Left renal cortex interstitium (tissue), 4 donors: ENCODE measurements around the gene BANP. TPM values are rescaled to one million over a fixed set of nuclear protein-coding genes. Genes with fewer than 3 reads are reported as not detected.
"Not testable (repeated sequence)": the region's sequence is repeated elsewhere in the genome, so short reads cannot be mapped to it uniquely, and the experiment has no call there.

Experiments
- DNase-seq, 4 donors: peaks; one replicate each; pipeline ENCODE4 v3.0.0-alpha.2; 2013; ENCODE audit warnings: low read depth in 4 of 4, low spot score in 2 of 4, missing footprints in 1 of 4
- polyA plus RNA-seq, 4 donors: library from polyadenylated mRNA; unstranded; fragments of 120-200 nt; gene quantifications; one replicate each; pipeline ENCODE4 v1.2.1, GENCODE V29; 2013; ENCODE audit not compliant: insufficient read length in 4 of 4

Gene BANP
- polyA plus RNA-seq, 4 donors: 22.6 to 32.9 (median 29.2) TPM

DNA sequence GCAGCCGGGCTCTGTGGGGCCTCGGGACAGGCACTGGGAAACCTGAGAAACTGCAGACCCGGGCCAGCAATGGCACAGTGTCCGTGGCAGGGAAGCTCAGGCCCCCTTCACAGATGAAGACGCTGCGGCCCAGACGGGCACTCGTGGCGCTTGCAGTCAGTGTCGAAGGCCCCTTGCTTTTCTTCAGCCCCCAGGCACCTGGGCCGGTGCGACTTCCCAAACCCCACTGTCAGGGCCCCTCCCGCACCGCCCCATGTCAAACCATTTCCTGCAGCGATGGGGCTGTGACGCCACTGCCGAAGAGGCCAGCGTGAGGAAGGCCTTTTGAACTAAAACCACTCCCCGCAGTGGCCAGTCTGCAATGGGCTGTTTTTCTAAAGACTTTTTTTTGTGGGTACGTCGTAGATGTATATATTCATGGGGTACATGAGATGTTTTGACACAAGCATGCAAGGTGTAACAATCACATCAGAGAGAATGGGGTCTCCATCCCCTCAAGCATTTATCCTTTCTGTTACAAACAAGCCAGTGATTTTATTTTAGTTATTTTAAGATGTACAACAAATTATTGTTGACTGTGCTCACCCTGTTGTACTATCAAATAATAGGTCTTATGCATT, 159.8 kb downstream of the BANP start:
- DNase-seq: not testable (repeated sequence)

DNA sequence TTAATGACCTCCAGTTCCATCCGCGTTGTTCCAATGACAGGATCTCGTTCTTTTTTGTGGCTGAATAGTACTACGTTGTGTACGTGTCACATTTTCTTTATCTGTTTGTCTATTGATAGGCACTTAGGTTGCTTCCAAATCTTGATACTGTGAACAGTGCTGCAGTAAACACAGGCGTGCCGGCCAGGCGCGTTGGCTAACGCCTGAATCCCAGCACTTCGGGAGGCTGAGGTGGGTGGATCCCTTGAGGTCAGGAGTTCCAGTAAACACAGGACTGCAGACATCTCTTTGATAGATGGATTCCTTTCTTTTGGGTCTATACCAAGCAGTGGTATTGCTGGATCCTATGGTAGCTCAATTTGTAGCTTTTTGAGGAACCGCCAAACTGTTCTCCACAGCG, 160.7 kb downstream of the BANP start:
- DNase-seq: not testable (repeated sequence)

DNA sequence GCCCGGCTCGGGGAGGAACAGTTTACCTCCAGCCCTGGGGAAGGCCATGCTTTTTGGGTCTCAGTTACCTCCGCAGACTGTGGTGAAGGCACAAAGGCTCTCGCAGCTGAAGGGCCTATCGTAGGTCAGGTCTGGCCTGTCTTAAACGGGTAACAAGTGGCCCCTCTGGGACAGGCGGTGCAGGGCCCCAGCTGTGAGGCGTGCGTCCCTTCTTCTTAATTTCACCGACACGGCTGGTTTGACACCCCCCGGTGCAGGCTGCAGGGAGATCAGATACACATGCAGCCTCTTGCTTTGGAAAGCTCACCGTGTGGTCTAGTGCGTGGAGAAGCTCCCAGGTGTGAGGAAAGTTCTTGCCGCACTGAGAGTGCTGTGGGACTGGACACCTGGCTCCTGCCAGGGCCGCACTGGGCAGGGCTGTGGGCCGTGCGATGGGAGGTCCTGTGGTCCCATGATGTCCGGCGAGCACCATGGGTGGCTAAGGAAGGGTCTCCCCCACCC, 162.4 kb downstream of the BANP start:
- DNase-seq: no peak

DNA sequence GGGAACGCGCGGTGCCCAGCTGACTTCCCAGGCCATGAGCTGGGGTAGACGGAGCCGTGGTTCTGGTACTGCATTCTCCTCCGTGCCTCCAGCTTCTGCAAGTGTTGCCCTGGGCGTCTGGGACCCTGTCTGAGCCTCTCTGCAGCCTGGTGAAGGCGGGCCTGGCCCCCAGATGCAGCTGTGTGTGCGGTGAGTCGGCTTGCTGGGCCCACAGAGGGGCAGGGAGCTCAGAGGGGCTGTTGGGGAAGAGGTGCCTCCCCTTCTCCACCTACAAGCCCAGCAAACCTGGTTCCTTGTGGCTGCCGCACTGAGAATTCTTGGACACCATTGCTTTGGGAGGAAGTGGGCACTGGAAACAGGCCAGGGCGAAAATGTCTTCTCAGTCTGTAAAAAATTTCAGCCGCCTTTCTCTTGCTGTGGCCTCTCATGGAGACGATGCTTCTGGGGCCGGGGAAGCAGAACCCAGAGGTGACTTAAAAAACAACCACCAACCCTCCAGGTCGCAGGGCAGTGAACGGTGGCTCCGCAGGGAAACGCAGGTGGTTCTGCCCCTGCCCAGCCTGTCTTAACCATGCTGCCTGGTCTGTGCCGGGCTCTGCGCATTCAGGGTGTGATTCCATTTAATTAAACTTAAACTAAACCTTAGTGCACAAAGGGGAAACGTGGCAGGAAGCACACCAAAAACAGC, 163.5 kb downstream of the BANP start:
- DNase-seq: not testable (repeated sequence)

DNA sequence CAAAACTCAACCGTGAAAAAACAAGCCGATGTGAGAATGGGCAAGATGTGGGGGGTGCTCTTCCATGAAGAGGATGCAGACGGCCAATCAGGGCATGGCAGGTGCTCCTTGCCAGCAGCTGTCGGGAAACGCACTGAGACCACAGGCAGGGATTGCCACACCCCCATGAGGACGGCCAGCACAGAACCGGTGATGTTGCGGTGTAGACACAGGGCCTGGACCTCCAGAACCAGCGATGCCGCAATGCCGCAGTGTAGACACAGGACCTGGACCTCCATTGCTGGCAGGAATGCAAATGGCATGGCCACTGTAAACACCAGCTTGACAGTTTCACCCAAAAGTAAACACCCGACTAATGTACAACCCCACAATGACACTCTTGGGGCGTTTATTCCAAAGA, 164.9 kb downstream of the BANP start:
- DNase-seq: no peak

DNA sequence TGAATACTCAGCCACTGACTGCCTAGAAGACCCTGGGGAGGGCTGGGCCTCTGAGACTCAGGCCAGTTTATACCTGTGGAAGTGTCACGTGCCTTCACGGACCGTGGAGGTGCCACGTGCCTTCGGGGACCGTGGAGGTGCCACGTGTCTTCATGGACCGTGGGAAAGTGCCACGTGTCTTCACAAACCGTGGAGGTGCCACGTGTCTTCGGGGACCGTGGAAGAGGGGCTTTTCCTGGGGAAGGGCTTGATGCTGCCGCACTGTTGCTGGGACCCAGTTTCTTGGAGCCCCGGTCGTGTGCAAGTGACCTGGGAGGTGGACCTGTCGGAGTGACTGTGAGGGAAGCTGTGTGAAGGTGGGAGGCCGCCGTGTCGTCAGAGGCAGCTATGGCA, 166.2 kb downstream of the BANP start:
- no peak for DNase-seq

DNA sequence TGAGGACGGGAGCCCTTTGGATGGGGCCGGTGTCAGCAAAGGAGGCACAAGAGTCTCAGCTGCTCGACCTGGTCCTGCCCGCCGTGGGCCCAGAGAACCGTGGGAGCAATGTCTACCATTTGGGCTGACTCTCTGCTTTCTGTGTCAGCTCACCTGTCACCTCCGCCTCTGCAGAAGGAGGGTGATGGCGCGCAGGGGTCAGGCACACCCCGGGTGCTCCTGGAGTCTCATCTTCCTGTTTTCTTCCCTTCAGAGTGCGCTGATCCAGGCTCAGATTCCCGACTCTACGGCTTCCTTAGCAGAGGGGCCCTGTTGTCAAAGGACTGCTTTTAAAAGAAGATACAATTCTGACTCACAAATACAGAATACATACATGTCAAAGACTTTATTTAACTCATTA, 167.1 kb downstream of the BANP start:
- DNase-seq: no peak

DNA sequence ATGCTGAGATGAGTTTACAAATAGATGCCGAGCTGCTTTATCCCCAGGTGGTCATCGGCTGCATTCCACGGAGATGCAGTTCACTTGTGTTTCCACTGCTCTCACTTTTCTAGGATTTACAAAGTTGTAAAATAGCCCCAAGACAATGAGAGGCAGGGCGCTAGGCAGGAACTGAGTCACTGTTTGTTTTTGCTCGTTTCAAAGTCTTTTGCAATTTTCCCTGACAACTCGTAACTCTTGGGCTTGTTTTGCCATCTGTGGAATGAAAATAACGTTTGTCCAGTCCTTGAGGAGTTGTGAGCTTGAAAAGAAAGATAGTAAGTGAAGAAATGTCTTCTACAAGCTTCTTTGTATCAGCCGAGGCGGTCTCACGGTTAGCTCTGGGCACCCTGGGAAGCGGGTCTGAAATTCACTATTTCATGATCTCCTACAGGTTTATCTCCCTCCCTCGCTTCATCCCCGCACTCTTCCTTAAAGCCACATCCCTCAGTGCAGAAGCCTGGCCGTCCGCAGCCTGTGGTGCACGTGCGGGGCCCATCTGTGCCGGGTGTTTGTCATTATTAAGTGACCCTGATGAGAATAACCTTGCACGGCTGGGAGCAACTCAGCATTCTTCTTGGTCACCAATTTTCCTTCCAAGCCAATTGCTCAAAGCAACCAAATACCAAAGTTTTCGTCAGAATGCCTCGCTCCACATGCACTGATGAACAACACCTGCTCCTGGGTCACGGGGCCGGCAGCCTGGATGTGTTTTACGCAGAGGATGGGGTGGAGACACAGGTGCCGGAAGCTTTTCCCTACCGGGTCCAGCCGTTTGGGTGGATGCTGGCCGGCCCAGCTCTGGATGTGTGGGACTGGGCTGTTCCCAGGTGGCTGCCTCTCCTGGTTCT, 167.9 kb downstream of the BANP start:
- not testable (repeated sequence) for DNase-seq

DNA sequence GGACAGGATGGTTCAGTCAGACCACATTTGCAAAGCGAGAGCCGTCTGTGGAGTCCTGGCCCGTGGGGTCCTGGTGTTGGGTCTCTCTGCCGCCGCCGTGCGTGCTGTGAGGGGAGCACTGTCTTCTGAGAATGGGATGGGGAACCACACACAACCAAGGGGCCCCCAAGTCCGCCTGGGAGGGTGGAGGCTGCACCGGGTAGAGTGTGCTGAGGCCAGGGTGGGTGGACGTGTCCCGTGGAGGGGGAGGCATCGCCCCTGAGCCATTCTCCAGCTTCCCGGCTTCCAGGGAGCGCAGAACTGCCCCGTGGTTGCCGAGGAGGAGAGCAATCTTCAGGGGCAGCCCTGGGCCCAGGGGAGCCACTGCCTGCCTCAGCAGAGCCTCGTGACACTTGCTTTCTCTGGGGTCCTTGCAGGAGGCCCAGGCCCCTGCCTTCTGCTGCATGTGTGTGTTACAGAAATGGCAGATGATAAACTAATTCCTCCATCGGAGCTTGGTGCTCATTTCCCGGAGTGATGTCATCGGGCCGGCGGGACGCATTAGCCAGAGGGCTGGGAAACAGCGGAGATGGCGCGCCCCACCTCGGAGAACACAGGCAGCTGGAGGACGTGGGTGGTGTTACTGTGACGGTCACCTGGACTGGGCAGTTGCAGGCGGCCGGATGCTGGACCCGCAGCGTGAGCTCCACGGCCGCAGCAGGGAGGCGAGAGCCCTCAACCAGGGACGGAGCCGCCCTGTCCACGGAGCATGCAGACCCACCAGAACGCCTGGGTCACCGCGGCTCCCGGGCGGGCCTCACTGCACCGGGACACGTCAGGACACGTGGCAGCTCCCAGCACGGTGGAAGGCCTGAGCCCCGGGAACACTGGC, 168.9 kb downstream of the BANP start:
- DNase-seq: not testable (repeated sequence)

DNA sequence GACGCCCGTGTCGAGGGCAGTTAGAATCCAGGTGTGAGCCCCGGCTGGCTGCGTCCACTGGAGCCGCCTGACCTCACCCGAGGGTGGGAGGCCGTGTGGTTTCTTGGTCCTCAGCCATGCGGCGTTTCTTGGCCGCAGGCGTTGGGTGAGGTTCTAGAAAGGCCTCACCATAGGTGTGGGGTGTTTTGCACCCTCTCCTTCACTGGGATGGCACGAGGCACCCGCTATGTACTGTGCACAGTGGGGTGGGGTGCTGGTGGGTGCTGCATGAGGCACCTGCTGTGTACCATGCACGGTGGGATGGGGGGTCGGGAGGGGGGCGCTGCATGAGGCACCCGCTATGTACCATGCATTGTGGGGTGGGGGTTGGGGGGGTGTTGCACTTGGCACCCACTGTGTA, 169.6 kb downstream of the BANP start:
- no peak for DNase-seq

DNA sequence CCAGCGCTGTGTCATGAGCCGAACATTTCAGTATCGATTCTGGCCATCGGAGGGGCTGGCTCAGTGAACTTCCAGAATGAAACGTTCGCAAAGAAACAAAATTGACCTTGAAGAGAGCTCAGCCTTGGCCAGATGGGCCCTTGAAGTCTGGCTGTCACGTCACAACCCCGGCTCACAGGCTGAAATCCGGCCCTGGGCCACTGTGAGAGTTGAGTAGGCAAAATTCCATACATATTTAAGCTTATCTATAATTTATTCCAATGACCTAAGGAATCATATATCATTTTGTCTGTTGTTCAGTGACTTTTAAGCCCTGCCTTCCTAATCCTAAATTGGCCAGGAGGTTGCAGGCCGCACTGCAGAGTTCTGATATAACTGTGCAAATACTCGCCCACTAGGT, 170.2 kb downstream of the BANP start:
- not testable (repeated sequence) for DNase-seq

DNA sequence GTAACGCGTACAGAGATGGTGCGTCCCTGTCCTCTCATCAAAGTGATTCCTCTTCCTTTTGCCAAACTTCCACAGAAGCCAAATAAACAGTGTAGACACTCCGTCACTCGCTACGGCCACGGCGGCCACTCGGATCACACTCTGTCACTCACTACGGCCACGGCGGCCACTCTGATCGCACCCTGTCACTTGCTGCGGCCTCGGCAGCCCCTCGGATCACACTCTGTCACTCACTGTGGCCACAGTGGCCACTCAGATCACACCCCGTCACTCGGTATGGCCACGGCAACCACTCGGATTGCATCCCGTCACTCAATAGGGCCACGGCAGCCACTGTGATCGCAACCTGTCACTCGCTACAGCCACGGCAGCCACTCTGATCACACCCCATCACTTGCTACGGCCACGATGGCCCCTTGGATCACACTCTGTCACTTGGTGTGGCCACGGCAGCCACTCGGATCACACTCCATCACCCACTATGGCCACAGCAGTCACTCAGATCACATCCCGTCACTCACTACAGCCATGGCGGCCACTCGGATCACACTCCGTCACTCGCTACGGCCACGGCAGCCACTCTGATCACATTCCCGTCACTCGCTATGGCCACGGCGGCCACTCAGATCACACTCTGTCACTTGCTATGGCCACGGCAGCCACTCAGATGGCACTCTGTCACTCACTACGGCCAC, 170.8 kb downstream of the BANP start:
- no peak for DNase-seq

Other genes starting within 250 kb of the BANP start
- 10 to 100 TPM; 20.4 to 47.7 (median 31.7) TPM for gene KLHDC4, start 185.4 kb upstream of the BANP start, polyA plus RNA-seq
- 10 to 100 TPM in 1 of 4 donors, 1 to 10 TPM in 3; 2.9 to 14.9 (median 5.2) TPM for gene SLC7A5, start 81.9 kb upstream of the BANP start, polyA plus RNA-seq
- under 1 TPM; 0.13 to 0.26 (median 0.23) TPM for gene CA5A, start 14.9 kb upstream of the BANP start, polyA plus RNA-seq